ENCODE data around the gene SFTPB.

Gene SFTPB

GRCh38 chr2:85611217-85611704 is 56.7 kb downstream of the SFTPB start:
- no peak for DNase-seq
